Bronchial epithelial cell (primary cell): ENCODE measurements around the gene SIRPB1. TPM values are rescaled to one million over a fixed set of nuclear protein-coding genes. Genes with fewer than 3 reads are reported as not detected.

Source experiments
- DNase-seq: peaks from one replicate; pipeline ENCODE4 v3.0.0-alpha.2; 2010; ENCODE audit warnings: low read depth
- FAIRE-seq: peaks from 2 replicates; lab custom pipeline; 2011; peaks lifted over from hg19 to GRCh38; lab: Jason Lieb, UNC
- H3K27me3 ChIP-seq: 2 replicates; pipeline ENCODE4 v1.5.1; 2011; ENCODE audit warnings: low read length; ENCODE audit not compliant: control insufficient read depth, insufficient read depth
- H3K36me3 ChIP-seq: 2 replicates; pipeline ENCODE4 v1.5.1; 2011; ENCODE audit warnings: low read length; ENCODE audit not compliant: control insufficient read depth, insufficient read depth
- H3K4me3 ChIP-seq: 2 replicates; pipeline ENCODE4 v1.5.1; 2011; ENCODE audit warnings: mild to moderate bottlenecking, low read depth, low read length, control low read depth
- total RNA-seq: library from RNA; depleted of rRNA; stranded (reverse); fragments of >200 nt; gene quantifications from 2 replicates; pipeline ENCODE4 v1.2.1, GENCODE V29; 2014
- TF ChIP-seq, protein P1 (sequence below): IDR thresholded peaks from 2 replicates; pipeline ENCODE4 v1.5.1; 2011; ENCODE audit warnings: mild to moderate bottlenecking, moderate library complexity, low read length, control low read depth, inconsistent platforms; ENCODE audit not compliant: insufficient read depth, severe bottlenecking

The SIRPB1 gene
- total RNA-seq, 1 donor from 2014 or later, result not detected

DNA sequence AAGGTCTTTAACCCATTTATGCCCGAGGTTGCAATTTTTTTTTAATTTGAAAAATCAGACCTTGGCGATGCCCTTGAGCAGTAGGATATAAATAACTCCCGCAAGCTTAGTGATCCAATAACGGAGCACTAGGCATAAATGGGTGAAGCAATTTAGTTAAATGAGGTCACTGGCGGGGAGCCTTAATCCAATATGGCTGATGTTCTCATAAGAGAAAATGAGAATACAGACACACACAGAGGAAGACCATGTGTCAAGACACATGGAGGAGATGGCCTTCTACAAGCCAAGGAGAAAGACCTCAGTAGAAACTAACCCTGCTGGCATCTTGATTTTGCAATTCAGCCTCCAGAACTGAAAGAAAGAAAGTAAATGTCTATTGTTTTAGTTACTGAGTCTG, 37.0 kb upstream of the SIRPB1 start:
- Histone ChIP-seq H3K36me3 (no peaks in the 10 kb centered on the region), H3K27me3 (no peaks in the 10 kb centered on the region), H3K4me3 (no peak overlapping the region)
- FAIRE-seq (no peak), DNase-seq (no peak)
- TF ChIP-seq, protein P1, sequence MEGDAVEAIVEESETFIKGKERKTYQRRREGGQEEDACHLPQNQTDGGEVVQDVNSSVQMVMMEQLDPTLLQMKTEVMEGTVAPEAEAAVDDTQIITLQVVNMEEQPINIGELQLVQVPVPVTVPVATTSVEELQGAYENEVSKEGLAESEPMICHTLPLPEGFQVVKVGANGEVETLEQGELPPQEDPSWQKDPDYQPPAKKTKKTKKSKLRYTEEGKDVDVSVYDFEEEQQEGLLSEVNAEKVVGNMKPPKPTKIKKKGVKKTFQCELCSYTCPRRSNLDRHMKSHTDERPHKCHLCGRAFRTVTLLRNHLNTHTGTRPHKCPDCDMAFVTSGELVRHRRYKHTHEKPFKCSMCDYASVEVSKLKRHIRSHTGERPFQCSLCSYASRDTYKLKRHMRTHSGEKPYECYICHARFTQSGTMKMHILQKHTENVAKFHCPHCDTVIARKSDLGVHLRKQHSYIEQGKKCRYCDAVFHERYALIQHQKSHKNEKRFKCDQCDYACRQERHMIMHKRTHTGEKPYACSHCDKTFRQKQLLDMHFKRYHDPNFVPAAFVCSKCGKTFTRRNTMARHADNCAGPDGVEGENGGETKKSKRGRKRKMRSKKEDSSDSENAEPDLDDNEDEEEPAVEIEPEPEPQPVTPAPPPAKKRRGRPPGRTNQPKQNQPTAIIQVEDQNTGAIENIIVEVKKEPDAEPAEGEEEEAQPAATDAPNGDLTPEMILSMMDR, result no peak

DNA sequence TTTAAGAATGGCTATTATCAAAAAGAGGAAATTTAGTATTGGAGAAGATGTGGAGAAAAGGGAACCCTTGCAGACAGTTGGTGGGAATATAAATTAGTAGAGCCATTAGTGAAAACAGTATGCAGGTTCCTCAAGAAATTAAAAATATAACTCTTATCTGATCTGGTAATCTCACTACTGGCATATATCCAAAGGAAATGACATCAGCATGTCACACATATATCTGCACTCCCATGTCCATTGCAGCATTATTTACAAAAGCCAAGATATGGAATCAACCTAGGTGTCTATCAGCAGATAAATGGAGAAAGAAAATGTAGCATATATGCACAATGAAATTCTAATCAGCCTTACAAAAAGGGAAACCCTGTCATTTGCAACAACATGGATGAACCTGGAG, 35.2 kb upstream of the SIRPB1 start:
- Histone ChIP-seq H3K36me3 (no peaks in the 10 kb centered on the region), H3K4me3 (no peak overlapping the region), H3K27me3 (no peaks in the 10 kb centered on the region)
- no peak for FAIRE-seq
- TF ChIP-seq, protein P1, result no peak
- no peak for DNase-seq

DNA sequence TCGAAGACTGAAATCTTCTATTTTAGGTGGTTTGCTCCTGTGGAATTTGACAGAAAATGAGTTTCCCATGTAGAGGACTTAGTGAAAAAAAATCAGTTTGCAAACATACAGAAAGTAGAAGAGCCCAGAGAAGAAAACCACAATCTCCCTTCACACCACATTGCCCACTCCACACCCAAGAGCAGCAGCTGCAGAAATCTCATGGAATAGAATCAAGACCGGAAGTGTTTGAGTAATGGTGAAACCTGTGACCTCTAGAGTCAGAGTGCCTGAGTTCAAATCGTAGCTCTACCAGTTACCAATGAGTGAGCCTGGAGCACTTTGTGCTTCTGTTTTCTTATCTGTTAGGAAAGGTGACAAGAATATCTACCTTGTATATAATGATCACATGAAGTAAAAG, 33.2 kb upstream of the SIRPB1 start:
- no peaks in the 10 kb centered on the region for H3K27me3 ChIP-seq
- FAIRE-seq, result no peak

DNA sequence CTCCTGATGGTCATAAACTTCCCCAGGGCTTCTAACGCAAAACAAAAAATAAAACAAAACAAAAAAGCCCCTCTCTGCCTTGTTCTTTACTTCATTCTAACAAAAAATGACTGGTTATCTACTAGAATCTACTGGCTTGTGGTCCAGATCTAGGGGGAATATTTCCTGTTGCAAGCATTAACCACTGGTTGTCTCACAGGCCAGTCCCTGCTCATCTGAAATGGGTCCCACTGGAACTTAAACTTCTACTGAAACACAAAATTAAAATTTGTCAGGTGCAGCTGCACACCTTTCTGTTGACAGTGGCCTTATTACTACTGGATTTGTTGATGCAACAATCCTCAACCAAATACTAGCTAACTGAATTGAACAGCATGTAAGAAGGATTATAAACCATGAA, 32.3 kb upstream of the SIRPB1 start:
- no peak for FAIRE-seq
- Histone ChIP-seq H3K4me3 (no peak overlapping the region), H3K36me3 (no peaks in the 10 kb centered on the region), H3K27me3 (no peaks in the 10 kb centered on the region)
- TF ChIP-seq, protein P1, result no peak
- DNase-seq, result no peak

More for the DNA sequence above, 33.2 kb upstream of the SIRPB1 start:
- no peaks in the 10 kb centered on the region for H3K36me3 ChIP-seq
- TF ChIP-seq, protein P1, result no peak
- H3K4me3 ChIP-seq, result no peak overlapping the region
- DNase-seq, result no peak

DNA sequence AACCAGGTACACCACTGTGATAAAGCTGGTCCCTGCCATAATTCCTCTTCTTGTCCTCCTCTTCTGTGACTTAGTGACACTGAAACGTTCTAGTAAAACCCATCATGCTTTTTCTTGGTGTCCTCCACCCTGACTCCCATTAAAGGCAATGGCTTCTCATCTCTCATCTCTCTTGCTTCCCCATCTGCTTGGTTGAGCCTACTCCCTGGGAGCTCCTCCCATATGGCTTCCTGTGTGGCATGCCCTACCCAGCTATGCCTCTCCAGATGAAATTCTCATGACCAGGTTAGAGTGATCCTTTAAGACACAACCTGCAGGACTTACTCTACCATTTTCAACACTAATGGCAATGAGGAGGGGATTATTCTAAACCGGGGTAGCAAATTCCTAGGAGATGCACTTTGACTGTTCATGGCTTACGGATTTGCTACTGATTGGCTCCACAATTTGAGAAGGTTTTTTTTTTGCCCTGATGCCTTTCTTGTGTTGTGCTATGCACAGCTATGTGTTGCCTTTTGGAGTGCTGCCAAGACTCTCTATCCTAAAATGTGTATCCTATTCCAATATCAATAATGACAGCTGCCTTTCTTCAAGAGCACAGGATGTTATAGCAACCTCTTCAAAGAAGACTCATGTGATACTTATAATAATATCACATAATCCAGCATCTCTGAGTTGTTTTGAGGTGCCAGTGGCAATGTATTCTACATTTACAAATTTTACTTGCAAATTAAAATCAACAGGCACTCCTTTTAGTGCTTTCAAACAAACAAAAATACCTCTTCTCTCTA, 31.7 kb upstream of the SIRPB1 start:
- TF ChIP-seq, protein P1, result no peak
- Histone ChIP-seq H3K4me3 (no peak overlapping the region), H3K36me3 (no peaks in the 10 kb centered on the region), H3K27me3 (no peaks in the 10 kb centered on the region)
- DNase-seq (no peak), FAIRE-seq (no peak)
